ENCODE results near the gene EPHB3.
A peak's percentile ranks its signal among the peaks of the same experiment; 100 is the strongest.

GRCh38 chr3:184561061-184561912, at the start of gene EPHB3:
- no peak; the same call in 1 of the 2 replicates for TF ChIP-seq FOXM1 (IDR thresholded peaks at IDR 0.05; ENCODE audit: borderline replicate concordance, low read depth)
- TF ChIP-seq EP300 (IDR thresholded peaks at IDR 0.05; ENCODE audit: borderline replicate concordance) = no peak
- peak; percentile 83; the same call in 1 of the 2 replicates for TF ChIP-seq ZBTB7A (IDR thresholded peaks at IDR 0.05; ENCODE audit: low read depth)
- peak; percentile 100 for TF ChIP-seq RAD21 (IDR thresholded peaks at IDR 0.05; ENCODE audit: low read depth)
- no peak for TF ChIP-seq CEBPB (IDR thresholded peaks at IDR 0.05)
- no peak for TF ChIP-seq USF1 (IDR thresholded peaks at IDR 0.05)
- TF ChIP-seq TAF1 (IDR thresholded peaks at IDR 0.05; ENCODE audit: low read depth) = peak; percentile 97
- no peak for TF ChIP-seq TCF12 (IDR thresholded peaks at IDR 0.05; ENCODE audit: low read depth)
- no peak for TF ChIP-seq REST (IDR thresholded peaks at IDR 0.05; ENCODE audit: low read depth)
